ENCODE results near the gene FUBP3.

- TF ChIP-seq POLR2A (IDR thresholded peaks at IDR 0.05) = no peak
- TF ChIP-seq CTCF (IDR thresholded peaks at IDR 0.05 in 8 of 11, conservative IDR thresholded peaks at IDR 0.05 in 3 of 11) = no peak
- no peak for TF ChIP-seq POLR2AphosphoS5 (IDR thresholded peaks at IDR 0.05)
Observed at GRCh38 chr9:130640681-130641080, 61.3 kb downstream of the FUBP3 start.
